Measurements from ENCODE around the gene FRMD1.

- TF ChIP-seq, protein P1, sequence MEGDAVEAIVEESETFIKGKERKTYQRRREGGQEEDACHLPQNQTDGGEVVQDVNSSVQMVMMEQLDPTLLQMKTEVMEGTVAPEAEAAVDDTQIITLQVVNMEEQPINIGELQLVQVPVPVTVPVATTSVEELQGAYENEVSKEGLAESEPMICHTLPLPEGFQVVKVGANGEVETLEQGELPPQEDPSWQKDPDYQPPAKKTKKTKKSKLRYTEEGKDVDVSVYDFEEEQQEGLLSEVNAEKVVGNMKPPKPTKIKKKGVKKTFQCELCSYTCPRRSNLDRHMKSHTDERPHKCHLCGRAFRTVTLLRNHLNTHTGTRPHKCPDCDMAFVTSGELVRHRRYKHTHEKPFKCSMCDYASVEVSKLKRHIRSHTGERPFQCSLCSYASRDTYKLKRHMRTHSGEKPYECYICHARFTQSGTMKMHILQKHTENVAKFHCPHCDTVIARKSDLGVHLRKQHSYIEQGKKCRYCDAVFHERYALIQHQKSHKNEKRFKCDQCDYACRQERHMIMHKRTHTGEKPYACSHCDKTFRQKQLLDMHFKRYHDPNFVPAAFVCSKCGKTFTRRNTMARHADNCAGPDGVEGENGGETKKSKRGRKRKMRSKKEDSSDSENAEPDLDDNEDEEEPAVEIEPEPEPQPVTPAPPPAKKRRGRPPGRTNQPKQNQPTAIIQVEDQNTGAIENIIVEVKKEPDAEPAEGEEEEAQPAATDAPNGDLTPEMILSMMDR (IDR thresholded peaks at IDR 0.05), result no peak
- TF ChIP-seq POLR2A (IDR thresholded peaks at IDR 0.05), result no peak
Observed at GRCh38 chr6:168043193-168043847, 35.7 kb downstream of the FRMD1 start.
